IMR-90 (cell line): ENCODE measurements around the gene PCOLCE2. TPM values are rescaled to one million over a fixed set of nuclear protein-coding genes. Genes with fewer than 3 reads are reported as not detected.

Source experiments
- ATAC-seq: fragments of 200-7000 bp; cut with Tn5 transposase; 2 replicates; pipeline ENCODE4 v1.9.1; 2020; ENCODE audit warnings: low read depth, mild to moderate bottlenecking, moderate library complexity
- BruUV-seq: library from RNA; stranded (reverse); fragments of 400-500 nt; replicated peaks from 2 replicates; lab custom pipeline; 2021; lab: Mats Ljungman, UMichigan
- CTCF ChIA-PET: fragments of 300-600 bp; formaldehyde crosslinking; extraction: SDS; loops from one replicate; lab custom pipeline; 2021; ENCODE audit warnings: antibody characterized with exemption; lab: Yijun Ruan, JAX
- POLR2A ChIA-PET: fragments of 300-600 bp; sonication (Branson Sonifier 250); formaldehyde crosslinking; loops from one replicate; lab custom pipeline; 2022; ENCODE audit warnings: antibody characterized with exemption; ENCODE audit not compliant: unreplicated experiment; lab: Charles Lee
- DNase-seq: peaks from one replicate; pipeline ENCODE4 v3.0.0; 2013
- H2AFZ ChIP-seq: replicated peaks from 2 replicates; pipeline ENCODE3; 2013; ENCODE audit warnings: low read length, mild to moderate bottlenecking; ENCODE audit not compliant: poor library complexity
- H2AK5ac ChIP-seq: 2 replicates; pipeline ENCODE4 v1.6.1; 2013; ENCODE audit warnings: low read depth, low read length, inconsistent platforms
- H2AK9ac ChIP-seq: replicated peaks from 2 replicates; pipeline ENCODE3; 2013; ENCODE audit warnings: mild to moderate bottlenecking, low read depth, low read length, moderate library complexity; ENCODE audit not compliant: poor library complexity
- H2BK120ac ChIP-seq: 2 replicates; pipeline ENCODE4 v1.6.1; 2013; ENCODE audit warnings: low read depth, low read length, inconsistent platforms
- H2BK15ac ChIP-seq: 3 replicates; pipeline ENCODE4 v1.6.1; 2013; ENCODE audit warnings: low read depth, low read length, inconsistent platforms
- H2BK20ac ChIP-seq: 2 replicates; pipeline ENCODE4 v1.6.1; 2013; ENCODE audit warnings: low read depth, mild to moderate bottlenecking, inconsistent platforms, low read length, moderate library complexity
- H2BK5ac ChIP-seq: 2 replicates; pipeline ENCODE4 v1.6.1; 2013; ENCODE audit warnings: mild to moderate bottlenecking, low read depth, low read length, inconsistent platforms; ENCODE audit not compliant: poor library complexity, severe bottlenecking
- H3K14ac ChIP-seq: replicated peaks from 2 replicates; pipeline ENCODE4 v1.6.1; 2013; ENCODE audit warnings: low read depth, low read length, inconsistent platforms
- H3K18ac ChIP-seq: 2 replicates; pipeline ENCODE4 v1.6.1; 2013; ENCODE audit warnings: low read depth, low read length, control low read depth
- H3K23ac ChIP-seq: 2 replicates; pipeline ENCODE4 v1.6.1; 2013; ENCODE audit warnings: low read depth, low read length, inconsistent platforms
- H3K27ac ChIP-seq: 2 replicates; pipeline ENCODE4 v1.5.1; 2013; ENCODE audit warnings: mild to moderate bottlenecking, control low read depth, low read length; ENCODE audit not compliant: insufficient read depth
- H3K27me3 ChIP-seq: 2 replicates; pipeline ENCODE4 v1.6.1; 2013; ENCODE audit warnings: low read length; ENCODE audit not compliant: control insufficient read depth, insufficient read depth
- H3K36me3 ChIP-seq: 2 replicates; pipeline ENCODE4 v1.6.1; 2013; ENCODE audit warnings: low read length, mixed read lengths; ENCODE audit not compliant: control insufficient read depth, insufficient read depth
- H3K4ac ChIP-seq: 2 replicates; pipeline ENCODE4 v1.6.1; 2013; ENCODE audit warnings: low read depth, low read length, inconsistent platforms
- H3K4me1 ChIP-seq: 2 replicates; pipeline ENCODE4 v1.6.1; 2013; ENCODE audit warnings: low read length, mixed read lengths; ENCODE audit not compliant: control insufficient read depth, insufficient read depth
- H3K4me2 ChIP-seq: 2 replicates; pipeline ENCODE4 v1.6.1; 2013; ENCODE audit warnings: low read depth, mild to moderate bottlenecking, control low read depth, low read length, moderate library complexity
- H3K4me3 ChIP-seq: 2 replicates; pipeline ENCODE4 v1.5.1; 2013; ENCODE audit warnings: low read depth, mild to moderate bottlenecking, control low read depth, low read length, moderate library complexity; ENCODE audit not compliant: insufficient read depth
- H3K56ac ChIP-seq: 2 replicates; pipeline ENCODE4 v1.6.1; 2013; ENCODE audit warnings: low read length, inconsistent platforms; ENCODE audit not compliant: insufficient read depth; ENCODE audit errors: extremely low read depth
- H3K79me1 ChIP-seq, 2 experiments: 2 replicates each; pipeline ENCODE4 v1.6.1; 2013; ENCODE audit warnings: low read length in 2 of 2, inconsistent platforms in 1 of 2, low read depth in 1 of 2
- H3K9ac ChIP-seq: 2 replicates; pipeline ENCODE4 v1.6.1; 2013; ENCODE audit warnings: low read depth, low read length, control low read depth
- H3K9me1 ChIP-seq: 2 replicates; pipeline ENCODE4 v1.6.1; 2013; ENCODE audit warnings: low read length, inconsistent platforms; ENCODE audit not compliant: insufficient read depth
- H3K9me3 ChIP-seq: 2 replicates; pipeline ENCODE4 v1.6.1; 2013; ENCODE audit warnings: low read length; ENCODE audit not compliant: control insufficient read depth, insufficient read depth
- H4K20me1 ChIP-seq: 2 replicates; pipeline ENCODE4 v1.6.1; 2013; ENCODE audit warnings: low read length, inconsistent platforms; ENCODE audit not compliant: insufficient read depth
- H4K5ac ChIP-seq: 2 replicates; pipeline ENCODE4 v1.6.1; 2013; ENCODE audit warnings: mild to moderate bottlenecking, low read depth, low read length, control low read depth
- H4K8ac ChIP-seq, 2 experiments: 2 replicates each; pipeline ENCODE4 v1.6.1; 2013; ENCODE audit warnings: low read depth in 2 of 2, low read length in 2 of 2, control low read depth in 1 of 2, inconsistent platforms in 1 of 2
- H4K91ac ChIP-seq: 2 replicates; pipeline ENCODE4 v1.6.1; 2013; ENCODE audit warnings: low read depth, low read length, inconsistent platforms; ENCODE audit not compliant: insufficient read depth
- CEBPB ChIP-seq: IDR thresholded peaks from 2 replicates; pipeline ENCODE4 v1.6.1; 2012; ENCODE audit warnings: low read depth, low read length, improper control_type of control experiment
- MXI1 ChIP-seq: IDR thresholded peaks from 2 replicates; pipeline ENCODE4 v1.6.1; 2012; ENCODE audit warnings: low read depth, mild to moderate bottlenecking, low read length, moderate library complexity, borderline replicate concordance
- RCOR1 ChIP-seq: IDR thresholded peaks from 2 replicates; pipeline ENCODE4 v1.6.1; 2012; ENCODE audit warnings: mild to moderate bottlenecking, low read length, improper control_type of control experiment; ENCODE audit not compliant: insufficient replicate concordance
- WGBS, 2 experiments: methylation state at CpG; one replicate each; pipeline versions ENCODE4 v1.1.5 to v1.1.7; 2013; ENCODE audit warnings: missing lambda C conversion rate in 2 of 2; ENCODE audit not compliant: insufficient read length in 1 of 2; ENCODE audit errors: extremely low coverage in 2 of 2; 5-methylcytosine and 5-hydroxymethylcytosine counted together
- dilution Hi-C: fragments of 300-500 bp; cut with HindIII; formaldehyde crosslinking; loops from one replicate; pipeline ENCODE4 v1.14.3; 2018; ENCODE audit warnings: low sequenced_read_pairs; ENCODE audit not compliant: unreplicated experiment
- in situ Hi-C: fragments of 300-500 bp; cut with MboI; formaldehyde crosslinking; loops from 3 replicates; pipeline ENCODE4 v1.14.3; 2019; ENCODE audit warnings: low sequenced_read_pairs, inconsistent platforms, mixed read lengths
- intact Hi-C: fragments of 100-400 bp; cut with micrococcal nuclease; formaldehyde crosslinking; loops from 2 replicates; pipeline ENCODE4 v1.10.0; 2022
- polyA plus RNA-seq, 3 experiments: library from polyadenylated mRNA; depleted of rRNA; stranded (reverse); fragments of >200 nt; gene quantifications; 2 replicates each; pipeline ENCODE4 v1.2.3, GENCODE V29; 2012; ENCODE audit warnings: low replicate concordance in 1 of 3
- total RNA-seq: library from RNA; depleted of rRNA; stranded (reverse); fragments of >200 nt; gene quantifications from 2 replicates; pipeline ENCODE4 v1.2.3, GENCODE V29; 2012

PCOLCE2 gene
- total and polyA plus RNA-seq, 2 of the 4 experiments (the other 2 are of a cell fraction): 0.50 to 0.54 TPM

GRCh38 chr3:142907996-142908395, 19.1 kb upstream of the PCOLCE2 start:
- no peak overlapping the region for H3K27ac ChIP-seq
- in situ Hi-C loops: no loop called here
- H3K56ac ChIP-seq: no peak overlapping the region
- TF ChIP-seq CEBPB: no peak
- no peak for TF ChIP-seq RCOR1
- no peak for TF ChIP-seq MXI1
- WGBS, 2 experiments: no CpG with 5 or more reads among the region's 1 CpG
- H2AK9ac ChIP-seq: no peak overlapping the region
- H4K20me1 ChIP-seq: no peaks in the 10 kb centered on the region
- peaks cover 3% of the 10 kb centered on the region for H3K27me3 ChIP-seq
- DNase-seq (no peak), ATAC-seq (no peak)
- no peaks in the 10 kb centered on the region for H3K4me1 ChIP-seq
- H2BK20ac ChIP-seq: no peak overlapping the region
- H2AFZ ChIP-seq: no peak overlapping the region
- ChIA-PET CTCF (no interaction called here), POLR2A (no interaction called here)
- no peak overlapping the region for H2BK15ac ChIP-seq
- H3K18ac ChIP-seq: no peak overlapping the region
- H3K14ac ChIP-seq: no peak overlapping the region
- H2BK120ac ChIP-seq: no peak overlapping the region
- intact Hi-C loops: no loop called here
- no peaks in the 10 kb centered on the region for H3K36me3 ChIP-seq
- dilution Hi-C loops: no loop called here
- H3K9me3 ChIP-seq: no peaks in the 10 kb centered on the region
- H2BK5ac ChIP-seq: no peak overlapping the region
- no peak overlapping the region for H4K5ac ChIP-seq
- no peak overlapping the region for H3K9ac ChIP-seq
- H3K9me1 ChIP-seq: no peaks in the 10 kb centered on the region
- H3K4me3 ChIP-seq: no peak overlapping the region
- H3K4ac ChIP-seq: no peak overlapping the region
- no peak overlapping the region for H2AK5ac ChIP-seq
- BruUV-seq: no TSS peak
- H4K91ac ChIP-seq: no peak overlapping the region
- H3K23ac ChIP-seq: no peak overlapping the region
- no peak overlapping the region for H3K4me2 ChIP-seq
- no peak overlapping the region for H4K8ac ChIP-seq
- no peaks in the 10 kb centered on the region for H3K79me1 ChIP-seq
